H1 (cell line): ENCODE results near the gene KIF2C. TPM values are rescaled to one million over a fixed set of nuclear protein-coding genes. Genes with fewer than 3 reads are reported as not detected.

Source experiments
- CBX8 ChIP-seq: fragments of 300-800, 300-1000 bp; sonication (generic); IDR thresholded peaks from 2 replicates; pipeline ENCODE4 v1.7.1; 2016; ENCODE audit warnings: low read depth, low read length, borderline replicate concordance
- CHD1 ChIP-seq: IDR thresholded peaks from 2 replicates; pipeline ENCODE4 v1.6.1; 2012; ENCODE audit warnings: low read depth, low read length, improper control_type of control experiment
- TEAD4 ChIP-seq: IDR thresholded peaks from 2 replicates; pipeline ENCODE4 v1.6.1; 2012; ENCODE audit warnings: low read depth, low read length, inconsistent platforms, mixed read lengths
- polyA plus RNA-seq, 7 experiments: library from polyadenylated mRNA; depleted of rRNA in 3 of 7; stranded (reverse) in 5 of 7; unstranded in 2 of 7; fragments of >200 nt in 5 of 7; fragments of 200-250 nt in 2 of 7; gene quantifications; 1 replicate in 5 of 7; 2 replicates in 1 of 7; 4 replicates in 1 of 7; pipeline versions ENCODE4 v1.2.1 to v1.2.3, GENCODE V29; 2011 to 2013; ENCODE audit warnings: missing spikeins in 2 of 7, mixed read lengths in 2 of 7
- total RNA-seq: library from RNA; stranded (reverse); fragmentation: NEBNext Ultra II Directional; extraction: Animal tissue kit (Norgen Biotek cat#: 25700); gene quantifications from 2 replicates; pipeline ENCODE4 v1.2.1, GENCODE V29; 2021

The KIF2C gene
- total and polyA plus RNA-seq, 2 of the 8 experiments (the other 6 are each of a cell fraction or from before 2014, with no cell fraction given), result 41.8 to 68.1 TPM

- no peak for TF ChIP-seq CBX8
- TF ChIP-seq TEAD4, result no peak
- no peak for TF ChIP-seq CHD1
Measured at GRCh38 chr1:44723496-44724295, 15.9 kb upstream of the KIF2C start (continued).
